GM12878 (cell line): ENCODE results near the gene PDIA3. TPM values are rescaled to one million over a fixed set of nuclear protein-coding genes. Genes with fewer than 3 reads are reported as not detected.
"Not testable (repeated sequence)": the region's sequence is repeated elsewhere in the genome, so short reads cannot be mapped to it uniquely, and the experiment has no call there.

Experiments
- ATAC-seq: fragments of 200-7000 bp; cut with Tn5 transposase; 3 replicates; pipeline ENCODE4 v1.9.1; 2020; ENCODE audit warnings: mild to moderate bottlenecking, moderate library complexity
- BruUV-seq: library from RNA; stranded (reverse); fragments of 400-500 nt; replicated peaks from 2 replicates; lab custom pipeline; 2021; lab: Mats Ljungman, UMichigan
- CTCF ChIA-PET: fragments of 300-600 bp; sonication (Branson Sonifier 250); formaldehyde crosslinking; extraction: SDS; loops from one replicate; lab custom pipeline; 2021; ENCODE audit warnings: inconsistent platforms; lab: Yijun Ruan, JAX
- POLR2A ChIA-PET: fragments of 350-600 bp; formaldehyde crosslinking; extraction: SDS; loops from one replicate; lab custom pipeline; 2021; ENCODE audit warnings: inconsistent platforms; lab: Charles Lee
- RAD21 ChIA-PET: fragments of 300-600 bp; sonication (Branson Sonifier 250); formaldehyde crosslinking; loops from one replicate; lab custom pipeline; 2023; ENCODE audit warnings: antibody characterized with exemption; ENCODE audit not compliant: unreplicated experiment; lab: Charles Lee
- SMC1A ChIA-PET: fragments of 300-600 bp; sonication (Branson Sonifier 250); formaldehyde crosslinking; loops from one replicate; lab custom pipeline; 2023; ENCODE audit not compliant: unreplicated experiment, uncharacterized antibody; lab: Charles Lee
- DNase-seq: peaks from one replicate; pipeline ENCODE4 v3.0.0-alpha.2; 2011; ENCODE audit warnings: low read depth, low spot score
- FAIRE-seq: peaks from 3 replicates; lab custom pipeline; 2011; peaks lifted over from hg19 to GRCh38; lab: Jason Lieb, UNC
- H2AFZ ChIP-seq: 2 replicates; pipeline ENCODE4 v1.6.0; 2011; ENCODE audit warnings: low read depth, low read length, control low read depth; ENCODE audit not compliant: control insufficient read depth
- H3K27ac ChIP-seq: 2 replicates; pipeline ENCODE4 v1.5.1; 2011; ENCODE audit warnings: control low read depth; ENCODE audit not compliant: control insufficient read depth, insufficient read depth
- H3K27me3 ChIP-seq, 2 experiments: replicated peaks in 1 of 2; 2 replicates each; pipeline versions ENCODE4 v1.6.0 to v1.6.1; 2011; ENCODE audit warnings: low read length in 1 of 2; ENCODE audit not compliant: control insufficient read depth in 2 of 2, insufficient read depth in 2 of 2
- H3K36me3 ChIP-seq, 2 experiments: 2 replicates each; pipeline ENCODE4 v1.5.1; 2011; ENCODE audit warnings: low read length in 1 of 2; ENCODE audit not compliant: control insufficient read depth in 2 of 2, insufficient read depth in 2 of 2
- H3K4me1 ChIP-seq: 2 replicates; pipeline ENCODE4 v1.6.1; 2011; ENCODE audit warnings: mild to moderate bottlenecking, low read length, moderate library complexity, mixed read lengths; ENCODE audit not compliant: control insufficient read depth, insufficient read depth
- H3K4me2 ChIP-seq: 2 replicates; pipeline ENCODE4 v1.6.0; 2011; ENCODE audit warnings: control low read depth; ENCODE audit not compliant: control insufficient read depth, insufficient read depth
- H3K4me3 ChIP-seq: fragments of 200-600 bp; sonication (generic); 2 replicates; pipeline ENCODE4 v1.5.1; 2016
- H3K79me2 ChIP-seq: 2 replicates; pipeline ENCODE4 v1.6.0; 2011; ENCODE audit warnings: low read length; ENCODE audit not compliant: control insufficient read depth, insufficient read depth
- H3K9ac ChIP-seq: 2 replicates; pipeline ENCODE4 v1.8.0; 2011; ENCODE audit warnings: low read length, control low read depth, mixed read lengths; ENCODE audit not compliant: control insufficient read depth, insufficient read depth
- H3K9me3 ChIP-seq: replicated peaks from 3 replicates; pipeline ENCODE4 v1.5.1; 2011; ENCODE audit warnings: mild to moderate bottlenecking, low read length; ENCODE audit not compliant: control insufficient read depth, insufficient read depth
- H4K20me1 ChIP-seq: 2 replicates; pipeline ENCODE4 v1.6.0; 2011; ENCODE audit not compliant: control insufficient read depth, insufficient read depth
- CBFB ChIP-seq: IDR thresholded peaks from 2 replicates; pipeline ENCODE4 v1.6.1; 2016; ENCODE audit warnings: antibody characterized with exemption, low read depth
- CHD1 ChIP-seq: IDR thresholded peaks from 2 replicates; pipeline ENCODE4 v1.6.1; 2012; ENCODE audit warnings: low read depth, low read length, improper control_type of control experiment
- EED ChIP-seq: sonication (generic); IDR thresholded peaks from 2 replicates; pipeline ENCODE4 v1.6.1; 2016; ENCODE audit warnings: antibody characterized with exemption, low read depth
- EGR1 ChIP-seq, 2 experiments: IDR thresholded peaks; 1 replicate in 1 of 2; 2 replicates in 1 of 2; pipeline ENCODE4 v1.6.1; 2011 to 2012; ENCODE audit warnings: low read depth in 2 of 2, low read length in 2 of 2, borderline replicate concordance in 1 of 2, mild to moderate bottlenecking in 1 of 2, moderate library complexity in 1 of 2
- FOS ChIP-seq: IDR thresholded peaks from 3 replicates; pipeline ENCODE4 v1.6.1; 2011; ENCODE audit warnings: borderline replicate concordance; ENCODE audit not compliant: insufficient read length; ENCODE audit errors: extremely low read depth
- FOXM1 ChIP-seq: IDR thresholded peaks from 2 replicates; pipeline ENCODE4 v1.6.1; 2012; ENCODE audit warnings: low read depth, mild to moderate bottlenecking, inconsistent platforms, low read length, moderate library complexity
- HDAC2 ChIP-seq: fragments of 200-600 bp; sonication (generic); IDR thresholded peaks from 2 replicates; pipeline ENCODE4 v1.6.1; 2017
- JUNB ChIP-seq: IDR thresholded peaks from 2 replicates; pipeline ENCODE4 v1.6.1; 2016; ENCODE audit warnings: antibody characterized with exemption, mild to moderate bottlenecking
- MTA3 ChIP-seq: IDR thresholded peaks from 2 replicates; pipeline ENCODE4 v1.6.1; 2012; ENCODE audit warnings: low read length, inconsistent platforms, borderline replicate concordance
- NFYB ChIP-seq: IDR thresholded peaks from 2 replicates; pipeline ENCODE4 v1.6.1; 2011; ENCODE audit warnings: low read depth, mild to moderate bottlenecking, low read length, improper control_type of control experiment, moderate library complexity; ENCODE audit not compliant: insufficient read depth
- NR2C2 ChIP-seq: IDR thresholded peaks from 2 replicates; pipeline ENCODE4 v1.6.1; 2011; ENCODE audit warnings: borderline replicate concordance, low read depth; ENCODE audit not compliant: control insufficient read depth, insufficient read length
- PKNOX1 ChIP-seq: fragments of 450-650 bp; IDR thresholded peaks from 2 replicates; pipeline ENCODE4 v1.6.1; 2016; ENCODE audit warnings: mild to moderate bottlenecking
- SRF ChIP-seq, 2 experiments: IDR thresholded peaks; 2 replicates each; pipeline ENCODE4 v1.6.1; 2011; ENCODE audit warnings: low read depth in 2 of 2, low read length in 2 of 2, mild to moderate bottlenecking in 1 of 2, moderate library complexity in 1 of 2
- TCF12 ChIP-seq: IDR thresholded peaks from 2 replicates; pipeline ENCODE4 v1.6.1; 2011; ENCODE audit warnings: low read depth, mild to moderate bottlenecking, low read length
- TCF3 ChIP-seq: IDR thresholded peaks from 2 replicates; pipeline ENCODE4 v1.6.1; 2012; ENCODE audit warnings: low read depth, mild to moderate bottlenecking, low read length, borderline replicate concordance; ENCODE audit not compliant: insufficient read depth
- WRNIP1 ChIP-seq: IDR thresholded peaks from 2 replicates; pipeline ENCODE4 v1.6.1; 2011; ENCODE audit warnings: low read depth, low read length, improper control_type of control experiment, borderline replicate concordance
- WGBS: methylation state at CpG from one replicate; pipeline ENCODE4 v1.1.6; 2016; ENCODE audit warnings: low lambda C conversion rate; ENCODE audit not compliant: insufficient replicate concordance, insufficient coverage; ENCODE audit errors: missing lambda C conversion rate; 5-methylcytosine and 5-hydroxymethylcytosine counted together
- in situ Hi-C: fragments of 300-500 bp; cut with MboI; formaldehyde crosslinking; loops from 9 replicates; pipeline ENCODE4 v1.14.3; 2018; ENCODE audit warnings: mixed read lengths
- intact Hi-C: fragments of 100-400 bp; cut with micrococcal nuclease; formaldehyde crosslinking; loops from one replicate; pipeline ENCODE4 v1.14.2; 2022; ENCODE audit not compliant: unreplicated experiment
- polyA plus RNA-seq, 11 experiments: library from polyadenylated mRNA; depleted of rRNA in 4 of 11; unstranded in 6 of 11; stranded (reverse) in 5 of 11; fragments of >200 nt; fragmentation: Nextera tagmentation in 4 of 11; fragmentation: Illumina TruSeq in 1 of 11; extraction: Ambion mirVana in 4 of 11; extraction: Trizol in 1 of 11; gene quantifications; 1 replicate in 1 of 11; 2 replicates in 10 of 11; pipeline versions ENCODE4 v1.2.1 to v1.2.3, GENCODE V29; 2011 to 2016; ENCODE audit warnings: inconsistent platforms in 2 of 11, missing spikeins in 2 of 11, low read depth in 1 of 11
- total RNA-seq, 4 experiments: library from RNA; depleted of rRNA in 3 of 4; stranded (reverse); fragments of >200 nt in 3 of 4; fragmentation: Illumina TruSeq in 1 of 4; extraction: Trizol in 1 of 4; gene quantifications; 2 replicates each; pipeline versions ENCODE4 v1.2.1 to v1.2.3, GENCODE V29; 2013 to 2021

PDIA3 gene
- total and polyA plus RNA-seq, 10 of the 15 experiments (the other 5 are each of a cell fraction or from before 2014, with no cell fraction given): 18.2 to 716 (median 181) TPM

DNA sequence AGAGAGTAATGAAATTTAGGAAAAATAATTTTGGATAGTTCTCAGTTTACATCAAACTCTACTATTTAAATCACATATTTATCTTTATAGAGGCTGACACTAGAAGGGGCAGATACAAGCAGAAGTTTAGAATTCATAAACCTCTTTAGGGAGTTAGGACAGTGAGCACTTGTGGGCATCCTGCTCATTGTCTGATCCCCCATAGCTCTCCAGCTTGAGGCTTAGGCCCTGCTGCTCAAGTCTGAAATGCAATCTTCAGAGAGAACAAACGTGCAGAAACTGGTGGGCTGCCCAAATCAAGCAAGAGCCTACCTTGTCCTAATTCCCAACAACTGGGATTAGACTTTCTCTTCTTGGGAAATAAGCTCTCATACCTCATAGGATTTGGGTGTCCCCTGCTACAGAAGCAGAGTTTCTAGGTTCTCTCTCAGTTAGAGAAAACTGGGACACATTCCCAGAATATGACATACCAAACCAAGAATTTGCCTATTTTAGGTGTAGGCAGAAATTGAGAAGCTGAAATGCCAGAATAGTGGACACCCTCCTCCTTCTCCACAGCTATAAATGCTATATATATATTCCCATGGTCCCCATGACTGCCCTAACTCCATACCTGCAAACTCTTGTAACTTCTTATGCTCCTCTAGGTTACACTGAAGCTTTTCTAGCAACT is 18.0 kb upstream of the PDIA3 start:
- H3K79me2 ChIP-seq, H3K9ac ChIP-seq, H3K4me2 ChIP-seq, H3K4me1 ChIP-seq, FAIRE-seq, H3K36me3 ChIP-seq, H3K27ac ChIP-seq, POLR2A ChIA-PET, H2AFZ ChIP-seq, ATAC-seq, SMC1A ChIA-PET, in situ Hi-C loops, DNase-seq, BruUV-seq, intact Hi-C loops, H3K9me3 ChIP-seq, H3K27me3 ChIP-seq, CTCF ChIA-PET, H4K20me1 ChIP-seq, H3K4me3 ChIP-seq: not testable (repeated sequence)
- 0% methylated on average over 1 of the region's 1 CpG for WGBS
- RAD21 ChIA-PET: interaction anchor here (0.7 kb wide), 1 partner anchor 132 kb away, joined by 3 read pairs; no protein-coding TSS in a partner anchor

- Histone ChIP-seq H3K4me3 (peak overlapping the region; percentile 63), H3K9ac (peak overlapping the region; percentile 1; the same call in 1 of the 2 replicates), H3K9me3 (no peaks in the 10 kb centered on the region), H3K4me1 (no peaks in the 10 kb centered on the region), H3K79me2 (no peaks in the 10 kb centered on the region), H3K4me2 (peak overlapping the region; percentile 43), H3K27ac (peak overlapping the region; percentile 74), H2AFZ (peak overlapping the region; percentile 22), H3K36me3 (no peaks in the 10 kb centered on the region), H3K27me3 (no peaks in the 10 kb centered on the region), H4K20me1 (no peaks in the 10 kb centered on the region)
- intact Hi-C loops (no loop called here), in situ Hi-C loops (loop anchor here (10.0 kb wide), 1 partner anchor 49 kb away; no protein-coding TSS in a partner anchor)
- ChIA-PET RAD21 (interaction anchor here (0.8 to 0.9 kb wide), 3 partner anchors 14 to 53 kb away, joined by 5 to 10 read pairs (median 8); no protein-coding TSS in a partner anchor), SMC1A (interaction anchor here (0.8 to 1.1 kb wide), 2 partner anchors 53 to 73 kb away, joined by 3 read pairs; no protein-coding TSS in a partner anchor), POLR2A (interaction anchor here (0.7 to 1.4 kb wide), 4 partner anchors 10 to 89 kb away, joined by 3 to 7 read pairs (median 6); partner anchors contain the start of genes MFAP1 and PDIA3), CTCF (interaction anchor here (0.6 to 1.2 kb wide), 5 partner anchors 8 to 364 kb away, joined by 3 read pairs; no protein-coding TSS in a partner anchor)
- 1% methylated on average over 6 of the region's 6 CpGs for WGBS
- no TSS peak for BruUV-seq
- no peak for DNase-seq
- no peak for FAIRE-seq
- ATAC-seq: peak; percentile 79
- TF ChIP-seq NR2C2: no peak
- TF ChIP-seq MTA3: 0 out of 2 replicates have a peak, but pooled peaks have one; percentile 35
- TF ChIP-seq PKNOX1: peak; percentile 89
- TF ChIP-seq EED: peak; percentile 12
- no peak for TF ChIP-seq WRNIP1
- TF ChIP-seq EGR1 (IDR thresholded peaks at IDR 0.05; ENCODE audit: borderline replicate concordance in 1 of 2, low read depth in 2 of 2, low read length in 2 of 2): no peak
- TF ChIP-seq CBFB: 0 out of 2 replicates have a peak, but pooled peaks have one; percentile 13
- TF ChIP-seq JUNB: peak; percentile 50; the same call in 1 of the 2 replicates
- TF ChIP-seq FOXM1: peak; percentile 15; the same call in 1 of the 2 replicates
- TF ChIP-seq TCF12: peak; percentile 84; the same call in 1 of the 2 replicates
- peak in 1 of 2 experiments; percentile 69; a peak in 2 of 4 replicates for TF ChIP-seq SRF (IDR thresholded peaks at IDR 0.05; ENCODE audit: low read depth in 2 of 2, low read length in 2 of 2)
- TF ChIP-seq CHD1: no peak
- TF ChIP-seq NFYB: peak; percentile 64; the same call in 1 of the 2 replicates
- TF ChIP-seq HDAC2: no peak
- no peak for TF ChIP-seq FOS
- peak; percentile 61; the same call in 1 of the 2 replicates for TF ChIP-seq TCF3
Measured at GRCh38 chr15:43735416-43735815, 10.8 kb upstream of the PDIA3 start.
